Activated CD8-positive, alpha-beta memory T cell treated with anti-CD3 and anti-CD28 coated beads, Interleukin-2, amount 50 U/mL, for 1 hour (primary cell): ENCODE results near the gene UTS2.

Experiments
- DNase-seq: peaks from one replicate; pipeline ENCODE4 v3.0.0-alpha.2; 2020; ENCODE audit errors: extremely low read depth

The UTS2 gene

DNA sequence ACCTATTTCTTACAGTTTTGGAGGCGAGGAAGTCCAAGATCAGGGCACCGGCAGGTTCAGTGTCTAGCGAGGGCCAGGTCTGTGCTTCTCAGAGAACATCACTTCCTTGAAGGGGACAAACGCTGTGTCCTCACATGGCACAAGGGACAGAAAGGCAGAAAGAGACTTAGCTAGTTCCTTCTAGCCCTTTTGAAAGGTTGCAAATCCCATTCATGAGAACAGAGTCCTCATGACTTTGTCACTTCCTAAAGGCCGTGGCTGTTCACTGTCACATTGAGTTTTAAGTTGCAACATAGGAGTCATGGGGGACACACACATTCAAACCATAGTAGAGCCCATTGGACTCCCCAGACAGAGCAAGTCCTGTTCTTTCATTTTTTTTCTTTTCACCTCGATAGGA lies 41.4 kb downstream of the UTS2 start:
- no peak for DNase-seq

DNA sequence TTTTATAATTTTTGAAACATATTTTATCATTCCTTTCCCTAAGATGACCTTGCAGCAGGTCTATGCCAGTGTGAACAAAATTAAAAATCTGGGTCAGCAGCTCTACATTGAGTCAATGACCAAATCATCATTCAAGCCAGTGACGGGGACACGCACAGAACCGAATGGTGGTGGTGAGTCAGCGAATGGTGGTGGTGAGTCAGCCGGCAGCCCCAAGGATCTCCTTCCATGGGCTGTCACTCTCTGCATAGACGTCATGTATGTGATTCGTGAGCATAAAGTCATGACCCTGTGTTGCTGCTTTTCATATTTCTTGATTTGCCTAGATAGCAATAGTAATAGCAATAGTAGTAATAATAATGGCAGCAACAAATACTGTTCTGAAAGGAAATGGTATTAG lies 42.5 kb downstream of the UTS2 start:
- no peak for DNase-seq

DNA sequence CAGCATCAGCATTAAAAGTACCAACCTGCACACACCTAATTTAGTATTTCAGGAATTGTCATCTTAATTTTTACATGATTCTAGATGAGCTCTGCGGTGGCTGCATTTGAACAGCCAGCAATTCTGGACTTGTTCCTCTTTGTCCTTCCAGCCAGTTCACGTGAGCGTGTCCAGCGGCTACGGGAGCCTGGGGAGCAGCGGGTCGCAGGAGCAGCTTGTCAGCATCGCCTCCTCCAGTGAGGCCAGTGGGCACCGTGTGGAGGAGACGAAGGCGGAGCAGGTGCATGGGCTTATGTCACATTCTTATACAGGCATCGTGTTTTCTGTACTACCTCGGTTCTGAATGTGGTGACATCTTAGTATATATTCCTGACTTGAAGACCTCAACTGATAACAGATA lies 43.1 kb downstream of the UTS2 start:
- no peak for DNase-seq

DNA sequence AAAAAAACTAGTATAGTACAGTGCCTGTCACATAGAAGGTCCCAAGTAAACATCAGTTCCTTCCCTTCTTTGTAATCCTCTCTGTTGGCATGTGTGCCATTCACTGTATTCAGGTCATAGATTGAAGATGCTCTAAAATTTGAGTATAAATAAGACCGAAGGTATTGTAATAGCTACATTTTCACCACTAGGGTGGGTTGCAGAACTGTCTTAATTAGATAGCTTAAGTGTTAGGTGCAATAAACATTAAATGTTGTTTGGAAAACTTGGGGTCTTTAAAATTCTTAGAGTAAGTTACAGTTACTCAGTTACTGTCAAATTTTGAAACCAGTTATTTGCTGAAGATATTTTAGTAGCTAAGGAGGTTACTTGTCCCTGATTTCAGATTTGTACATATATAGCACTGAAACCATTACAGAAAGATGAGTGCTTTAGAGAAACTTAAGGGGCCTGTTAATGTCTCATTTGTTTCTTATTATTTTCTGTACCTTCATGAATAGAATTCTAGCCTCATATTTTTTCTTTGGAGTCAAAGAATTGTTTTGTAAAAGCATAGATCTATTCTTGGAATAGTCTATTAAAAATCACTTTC lies 44.5 kb downstream of the UTS2 start:
- DNase-seq = no peak

DNA sequence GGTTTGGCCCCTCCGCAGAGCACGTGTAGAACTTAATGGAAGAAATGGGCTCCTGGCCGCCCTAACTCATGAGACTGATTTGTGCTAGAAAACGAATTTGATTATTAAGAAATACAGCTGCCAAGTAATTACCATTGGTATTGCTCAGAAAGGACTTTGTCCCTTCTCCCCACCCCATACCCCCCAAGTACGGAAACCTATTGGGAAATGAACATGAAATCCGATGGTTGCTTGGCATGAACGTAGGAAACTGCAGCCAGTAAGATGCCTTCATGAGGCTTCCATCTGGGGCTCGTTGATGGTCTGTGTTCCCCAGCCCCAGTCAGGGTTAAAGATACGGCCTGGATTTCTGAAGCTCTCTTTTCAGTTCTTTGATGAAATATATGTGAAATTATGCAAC lies 47.4 kb downstream of the UTS2 start:
- DNase-seq = no peak
